Memory B cell (primary cell): ENCODE measurements around the gene LDLRAD4.

ENCODE experiments used
- ATAC-seq: fragments of 150-1000 bp; cut with Tn5 transposase; 2 replicates; pipeline ENCODE4 v1.10.0; 2021; ENCODE audit warnings: low read depth, mild to moderate bottlenecking, moderate library complexity
- DNase-seq, 2 donors: peaks; one replicate each; pipeline ENCODE4 v3.0.0; 2022; ENCODE audit warnings: low spot score in 2 of 2
- H3K27ac Mint-ChIP-seq: one replicate; pipeline ENCODE4 v1.8.0; 2022; ENCODE audit warnings: mild to moderate bottlenecking, moderate library complexity, mixed read lengths
- H3K27me3 Mint-ChIP-seq: one replicate; pipeline ENCODE4 v1.8.0; 2022; ENCODE audit warnings: mixed read lengths
- H3K36me3 Mint-ChIP-seq: one replicate; pipeline ENCODE4 v1.8.0; 2022; ENCODE audit warnings: mild to moderate bottlenecking, mixed read lengths
- H3K4me1 Mint-ChIP-seq: one replicate; pipeline ENCODE4 v1.8.0; 2022; ENCODE audit warnings: mixed read lengths
- H3K4me3 Mint-ChIP-seq: one replicate; pipeline ENCODE4 v1.8.0; 2022; ENCODE audit warnings: mild to moderate bottlenecking, moderate library complexity, mixed read lengths
- H3K9me3 Mint-ChIP-seq: one replicate; pipeline ENCODE4 v1.8.0; 2022; ENCODE audit warnings: mixed read lengths

LDLRAD4 gene

DNA sequence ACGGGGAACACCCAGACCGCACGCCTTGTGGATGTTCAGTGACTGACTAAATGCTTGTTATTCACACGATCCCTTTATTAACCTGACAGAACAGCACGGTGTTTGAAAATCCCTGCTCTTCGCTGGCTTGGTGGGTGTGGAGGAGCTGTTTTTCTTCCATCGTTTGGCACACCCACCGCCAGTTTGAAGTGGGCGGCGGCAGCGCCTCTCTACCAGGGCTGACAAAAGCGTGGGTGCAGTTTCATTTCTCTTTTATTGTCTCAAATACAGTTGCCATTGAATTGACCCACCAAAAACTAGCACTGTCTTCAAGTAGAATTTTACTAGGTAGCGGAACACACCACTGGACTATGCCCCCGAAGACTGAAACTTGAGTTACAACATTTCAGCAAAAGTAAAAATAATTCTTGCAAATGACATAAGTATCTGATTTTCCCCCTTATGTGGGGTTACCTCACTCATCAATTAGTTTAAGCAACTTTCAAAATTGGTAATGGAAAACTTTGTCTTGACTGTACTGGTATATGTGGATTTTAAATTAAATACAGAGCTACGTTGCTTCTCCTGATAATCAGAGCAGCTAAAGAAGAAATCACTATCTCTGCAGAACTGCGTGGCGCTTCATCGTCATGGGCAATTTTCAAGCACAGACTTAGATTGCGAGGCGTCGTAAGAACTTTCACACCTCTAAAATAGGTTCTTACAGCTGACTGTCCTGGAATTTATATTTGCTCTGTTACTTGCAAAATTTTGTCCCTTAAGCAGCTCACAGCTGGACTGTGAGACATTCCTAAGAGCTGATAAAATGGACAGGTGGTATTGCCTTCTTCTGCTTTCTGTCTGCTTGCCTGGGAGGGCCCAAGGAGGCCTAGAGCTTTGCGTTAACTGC, 60.9 kb downstream of the LDLRAD4 start:
- Mint-ChIP-seq H3K9me3 (peaks cover 2% of the 10 kb centered on the region), H3K4me3 (peak overlapping the region; percentile 79), H3K27ac (peak overlapping the region; percentile 50), H3K27me3 (peaks cover 2% of the 10 kb centered on the region), H3K36me3 (peaks cover 3% of the 10 kb centered on the region), H3K4me1 (peaks cover 7% of the 10 kb centered on the region)
- peak; percentile 25 to 28 for DNase-seq
- peak; percentile 95 for ATAC-seq

- DNase-seq (no peak), ATAC-seq (no peak)
- no peak overlapping the region for H3K27ac Mint-ChIP-seq
- peaks cover 3% of the 10 kb centered on the region for H3K36me3 Mint-ChIP-seq
- no peak overlapping the region for H3K4me3 Mint-ChIP-seq
- peaks cover 9% of the 10 kb centered on the region for H3K4me1 Mint-ChIP-seq
- peaks cover 2% of the 10 kb centered on the region for H3K9me3 Mint-ChIP-seq
- peaks cover 8% of the 10 kb centered on the region for H3K27me3 Mint-ChIP-seq
These were observed 61.7 kb downstream of the LDLRAD4 start for GRCh38 chr18:13280070-13280795.

DNA sequence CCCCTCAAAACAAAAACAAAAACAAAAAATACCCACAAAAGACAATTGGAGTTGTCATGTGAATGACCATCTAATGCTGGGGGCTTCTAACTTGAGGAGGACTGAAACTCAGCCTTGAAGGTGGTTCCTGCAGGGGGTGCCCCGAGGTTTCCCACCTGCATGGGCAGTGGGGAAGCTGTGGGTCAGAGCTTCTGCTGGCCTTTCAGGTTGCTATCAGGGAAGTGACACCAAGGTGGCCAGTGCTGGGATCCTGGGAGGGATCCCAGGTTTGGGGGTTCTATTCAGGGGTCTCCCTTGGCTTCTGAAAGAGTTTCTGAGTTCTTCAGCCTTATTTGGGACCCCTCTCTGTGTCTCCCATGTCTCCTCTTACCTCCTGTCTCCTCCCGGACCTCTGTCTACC, 62.8 kb downstream of the LDLRAD4 start:
- peaks cover 2% of the 10 kb centered on the region for H3K9me3 Mint-ChIP-seq
- H3K27ac Mint-ChIP-seq, result no peak overlapping the region
- H3K27me3 Mint-ChIP-seq, result peaks cover 11% of the 10 kb centered on the region
- H3K4me3 Mint-ChIP-seq, result no peak overlapping the region
- DNase-seq (no peak), ATAC-seq (no peak)
- peaks cover 3% of the 10 kb centered on the region for H3K36me3 Mint-ChIP-seq
- peaks cover 9% of the 10 kb centered on the region for H3K4me1 Mint-ChIP-seq

DNA sequence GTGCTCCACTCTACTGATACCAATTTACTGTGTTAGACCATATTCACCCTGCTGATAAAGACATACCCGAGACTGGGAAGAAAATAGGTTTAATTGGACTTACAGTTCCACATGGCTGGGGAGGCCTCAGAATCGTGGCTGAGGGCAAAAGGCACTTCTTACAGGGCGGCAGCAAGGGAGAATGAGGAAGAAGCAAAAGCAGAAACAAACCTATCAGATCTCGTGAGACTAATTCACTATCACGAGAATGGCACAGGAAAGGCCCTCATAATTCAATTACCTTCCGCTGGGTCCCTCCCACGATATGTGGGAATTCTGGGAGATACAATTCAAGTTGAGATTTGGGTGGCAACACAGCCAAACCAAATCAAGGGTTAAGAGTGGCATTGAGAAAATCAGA, 65.2 kb downstream of the LDLRAD4 start:
- no peak for DNase-seq
- ATAC-seq, result no peak
- Mint-ChIP-seq H3K4me3 (no peak overlapping the region), H3K36me3 (peaks cover 5% of the 10 kb centered on the region), H3K27ac (no peak overlapping the region), H3K4me1 (peaks cover 9% of the 10 kb centered on the region), H3K27me3 (peaks cover 17% of the 10 kb centered on the region), H3K9me3 (peaks cover 2% of the 10 kb centered on the region)

- Mint-ChIP-seq H3K4me1 (peaks cover 5% of the 10 kb centered on the region), H3K36me3 (peaks cover 5% of the 10 kb centered on the region), H3K4me3 (no peak overlapping the region), H3K9me3 (peaks cover 2% of the 10 kb centered on the region), H3K27ac (no peak overlapping the region), H3K27me3 (peaks cover 17% of the 10 kb centered on the region)
- ATAC-seq, result no peak
- DNase-seq, result no peak
These were observed 65.9 kb downstream of the LDLRAD4 start for GRCh38 chr18:13284330-13285027.

DNA sequence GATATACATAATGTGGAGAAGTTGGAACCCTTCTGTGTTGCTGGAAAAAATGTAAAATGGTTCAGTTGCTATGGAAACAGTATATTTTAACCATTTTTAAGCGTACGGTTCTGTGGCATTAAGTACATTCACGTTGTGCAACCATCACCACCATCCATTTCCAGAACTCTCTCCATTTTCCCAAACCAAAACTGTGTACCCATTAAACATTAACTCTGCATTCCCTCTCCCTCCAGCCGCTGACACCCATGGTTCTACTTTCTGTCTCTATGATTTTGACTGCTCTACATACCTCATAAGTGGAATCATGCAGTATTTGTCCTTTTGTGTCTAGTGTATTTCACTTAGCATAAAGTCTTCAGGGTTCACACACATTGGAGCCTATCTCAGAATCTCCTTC, 67.3 kb downstream of the LDLRAD4 start:
- H3K27me3 Mint-ChIP-seq, result peaks cover 18% of the 10 kb centered on the region
- no peak for DNase-seq
- H3K36me3 Mint-ChIP-seq, result peaks cover 5% of the 10 kb centered on the region
- no peak for ATAC-seq
- no peak overlapping the region for H3K27ac Mint-ChIP-seq
- peaks cover 2% of the 10 kb centered on the region for H3K9me3 Mint-ChIP-seq
- no peak overlapping the region for H3K4me3 Mint-ChIP-seq
- peaks cover 4% of the 10 kb centered on the region for H3K4me1 Mint-ChIP-seq

DNA sequence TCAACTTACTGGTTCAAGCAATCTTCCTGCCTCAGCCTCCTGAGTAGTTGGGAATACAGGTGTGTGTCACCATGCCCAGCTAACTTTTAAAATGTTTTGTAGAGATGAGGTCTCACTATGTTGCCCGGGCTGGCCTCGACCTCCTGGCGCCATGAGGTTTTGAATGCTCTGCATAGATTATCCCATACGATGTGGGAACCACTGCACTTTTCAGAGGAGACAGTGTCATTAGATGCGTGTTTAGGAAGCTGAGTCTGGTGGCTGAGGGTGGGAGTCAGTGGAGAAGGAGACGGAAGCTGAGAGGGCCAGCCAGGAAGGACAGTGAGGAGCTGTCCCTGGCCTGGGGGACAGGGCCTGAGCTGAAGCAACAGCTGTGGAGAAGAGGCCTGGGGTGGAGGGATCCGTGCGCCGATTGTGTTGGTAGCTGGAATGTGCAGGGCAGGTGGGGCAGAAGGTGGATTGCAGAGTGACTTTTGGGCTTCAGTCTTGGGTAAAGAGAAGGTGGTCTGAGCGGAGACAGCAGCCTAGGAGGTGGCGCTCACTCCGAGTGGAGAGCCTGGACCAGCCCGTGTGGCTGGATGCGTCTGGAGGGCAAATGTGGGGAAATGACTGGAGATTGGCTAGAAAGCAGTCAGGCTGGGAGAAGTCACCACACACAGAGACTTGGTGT, 68.0 kb downstream of the LDLRAD4 start:
- Mint-ChIP-seq H3K4me3 (no peak overlapping the region), H3K27me3 (peaks cover 18% of the 10 kb centered on the region), H3K36me3 (peaks cover 5% of the 10 kb centered on the region), H3K27ac (no peak overlapping the region), H3K4me1 (peaks cover 4% of the 10 kb centered on the region), H3K9me3 (peaks cover 2% of the 10 kb centered on the region)
- DNase-seq (no peak), ATAC-seq (no peak)

DNA sequence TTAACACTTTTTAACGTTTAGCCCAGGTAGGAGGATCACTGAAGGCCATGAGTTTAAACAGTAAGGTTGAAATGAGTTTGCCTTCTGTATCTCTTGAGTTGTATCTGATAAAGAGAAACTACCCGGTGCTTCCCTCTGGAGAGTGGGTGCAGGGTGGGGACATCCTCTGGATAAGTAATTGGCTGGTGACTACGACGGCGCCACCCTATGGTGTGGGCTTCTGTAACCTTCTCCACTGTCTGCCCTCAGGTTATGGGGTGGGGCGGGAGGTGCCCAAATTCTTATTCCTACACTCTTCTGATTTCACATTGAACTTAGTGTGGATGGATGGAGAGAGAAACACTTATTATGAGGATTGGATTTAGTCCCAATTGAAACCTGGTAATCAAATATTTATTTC, 68.8 kb downstream of the LDLRAD4 start:
- Mint-ChIP-seq H3K4me3 (no peak overlapping the region), H3K36me3 (peaks cover 5% of the 10 kb centered on the region), H3K27ac (no peak overlapping the region), H3K9me3 (peaks cover 2% of the 10 kb centered on the region), H3K27me3 (peaks cover 16% of the 10 kb centered on the region), H3K4me1 (peaks cover 4% of the 10 kb centered on the region)
- DNase-seq (no peak), ATAC-seq (no peak)

- no peak for ATAC-seq
These were observed 70.1 kb downstream of the LDLRAD4 start for GRCh38 chr18:13288509-13289133.

GRCh38 chr18:13289481-13290205, 71.1 kb downstream of the LDLRAD4 start:
- H3K4me1 Mint-ChIP-seq, result peaks cover 4% of the 10 kb centered on the region
- H3K9me3 Mint-ChIP-seq, result no peaks in the 10 kb centered on the region
- H3K27ac Mint-ChIP-seq, result no peak overlapping the region
- ATAC-seq (no peak), DNase-seq (no peak)
- peaks cover 2% of the 10 kb centered on the region for H3K36me3 Mint-ChIP-seq
- H3K27me3 Mint-ChIP-seq, result peaks cover 18% of the 10 kb centered on the region
- H3K4me3 Mint-ChIP-seq, result no peak overlapping the region

More at GRCh38 chr18:13288509-13289133, 70.1 kb downstream of the LDLRAD4 start:
- H3K36me3 Mint-ChIP-seq, result peaks cover 3% of the 10 kb centered on the region
- peaks cover 4% of the 10 kb centered on the region for H3K4me1 Mint-ChIP-seq
- no peak overlapping the region for H3K4me3 Mint-ChIP-seq
- peaks cover 16% of the 10 kb centered on the region for H3K27me3 Mint-ChIP-seq
- peaks cover 1% of the 10 kb centered on the region for H3K9me3 Mint-ChIP-seq
- no peak for DNase-seq
- H3K27ac Mint-ChIP-seq, result no peak overlapping the region

- peaks cover 2% of the 10 kb centered on the region for H3K4me1 Mint-ChIP-seq
- no peak overlapping the region for H3K4me3 Mint-ChIP-seq
- peaks cover 12% of the 10 kb centered on the region for H3K27me3 Mint-ChIP-seq
- DNase-seq (no peak), ATAC-seq (no peak)
- no peaks in the 10 kb centered on the region for H3K9me3 Mint-ChIP-seq
- H3K27ac Mint-ChIP-seq, result no peak overlapping the region
- peaks cover 2% of the 10 kb centered on the region for H3K36me3 Mint-ChIP-seq
These were observed 72.3 kb downstream of the LDLRAD4 start for GRCh38 chr18:13290856-13291271.

DNA sequence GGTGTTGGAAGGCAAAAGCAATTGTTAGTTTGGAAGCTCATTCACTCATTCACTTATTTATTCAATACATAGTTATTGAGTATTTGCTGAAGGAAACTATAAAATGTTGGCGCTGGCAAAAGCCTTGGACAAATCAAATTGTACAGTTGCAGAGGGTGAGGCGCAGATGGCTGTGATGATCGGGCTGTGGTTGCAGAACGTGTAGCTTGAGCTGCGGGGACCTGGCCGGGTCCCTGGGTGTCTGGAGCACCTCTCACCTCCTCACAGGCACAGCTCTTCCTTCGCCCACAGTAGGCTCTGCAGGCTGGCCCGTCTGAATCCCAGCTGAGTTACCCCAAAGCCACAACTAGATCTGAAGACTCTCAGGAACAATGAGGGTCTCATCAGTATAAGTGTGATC, 72.7 kb downstream of the LDLRAD4 start:
- ATAC-seq (no peak), DNase-seq (no peak)
- H3K36me3 Mint-ChIP-seq, result peaks cover 2% of the 10 kb centered on the region
- no peak overlapping the region for H3K27ac Mint-ChIP-seq
- peaks cover 9% of the 10 kb centered on the region for H3K27me3 Mint-ChIP-seq
- H3K4me3 Mint-ChIP-seq, result no peak overlapping the region
- peaks cover 2% of the 10 kb centered on the region for H3K4me1 Mint-ChIP-seq
- H3K9me3 Mint-ChIP-seq, result no peaks in the 10 kb centered on the region
